Left renal pelvis (tissue), 4 donors: ENCODE results near the gene GRID2. TPM values are rescaled to one million over a fixed set of nuclear protein-coding genes. Genes with fewer than 3 reads are reported as not detected.
"Not testable (repeated sequence)": the region's sequence is repeated elsewhere in the genome, so short reads cannot be mapped to it uniquely, and the experiment has no call there.

ENCODE experiments used
- DNase-seq, 4 donors: peaks; one replicate each; pipeline ENCODE4 v3.0.0-alpha.2; 2013; ENCODE audit warnings: low read depth in 4 of 4, low spot score in 3 of 4
- polyA plus RNA-seq, 4 donors: library from polyadenylated mRNA; unstranded; fragments of 120-200 nt; gene quantifications; one replicate each; pipeline ENCODE4 v1.2.1, GENCODE V29; 2013; ENCODE audit not compliant: insufficient read length in 4 of 4

GRID2 gene
- polyA plus RNA-seq, 4 donors, result 2.9 to 7.1 (median 3.4) TPM

DNA sequence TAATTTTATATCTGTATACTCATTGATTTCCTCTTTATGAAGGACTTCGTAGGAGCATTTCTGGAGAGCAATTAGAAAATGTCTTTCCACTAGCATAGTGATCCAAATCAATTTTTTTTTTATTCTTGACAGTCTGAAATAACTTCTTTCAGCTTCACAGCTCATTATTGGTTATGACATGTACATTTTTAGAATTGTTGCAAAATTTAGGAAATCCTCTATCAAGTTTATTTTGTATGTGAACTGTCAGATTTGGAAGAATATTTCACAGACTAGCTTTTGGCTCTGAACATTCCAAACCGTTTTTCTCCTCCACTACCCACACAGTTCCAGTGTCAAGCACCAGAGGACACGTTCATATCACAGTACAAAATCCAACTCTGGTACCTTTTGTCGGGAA is 1275.2 kb downstream of the GRID2 start:
- DNase-seq, result no peak

DNA sequence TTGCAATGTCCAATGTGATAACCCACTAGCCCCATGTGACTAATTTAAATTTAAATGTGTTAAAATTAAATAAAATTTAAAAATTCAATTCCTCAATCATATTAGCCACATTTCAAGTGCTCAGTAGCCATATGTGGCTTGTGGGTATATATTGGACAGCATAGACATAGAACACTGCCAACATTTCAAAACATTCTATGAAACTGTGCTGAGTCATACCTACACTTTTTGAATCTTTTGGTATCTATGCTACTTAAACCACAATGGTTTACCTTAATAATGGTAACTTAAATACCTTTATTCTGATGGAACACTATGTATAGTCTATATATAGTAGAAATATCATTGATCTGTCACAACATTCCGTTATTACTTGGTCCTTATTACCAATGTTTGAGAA is 1301.4 kb downstream of the GRID2 start:
- DNase-seq, result no peak

GRCh38 chr4:93617606-93618005 is 1313.8 kb downstream of the GRID2 start:
- no peak for DNase-seq

GRCh38 chr4:93633721-93634120 is 1330.0 kb downstream of the GRID2 start:
- DNase-seq, result no peak

DNA sequence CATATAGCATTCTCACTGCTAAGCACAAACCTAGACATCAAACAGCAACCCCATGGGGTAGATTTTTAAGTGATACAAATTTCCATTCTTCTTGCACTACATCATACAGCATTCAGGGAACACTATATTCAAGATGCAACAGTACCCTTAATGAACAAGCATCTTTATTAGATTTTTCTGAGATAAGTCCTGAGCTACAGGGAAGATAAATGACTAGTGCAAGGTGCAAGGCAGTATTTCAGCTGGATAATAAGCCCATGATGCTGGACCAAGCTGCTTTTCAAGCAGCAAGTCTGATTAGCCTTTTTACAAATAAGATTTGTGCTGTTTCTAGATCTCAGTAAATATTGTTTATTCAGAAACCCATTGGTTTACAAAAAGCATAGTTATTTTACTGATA is 1332.2 kb downstream of the GRID2 start:
- DNase-seq, result peak in 1 of 4 donors; percentile 12

DNA sequence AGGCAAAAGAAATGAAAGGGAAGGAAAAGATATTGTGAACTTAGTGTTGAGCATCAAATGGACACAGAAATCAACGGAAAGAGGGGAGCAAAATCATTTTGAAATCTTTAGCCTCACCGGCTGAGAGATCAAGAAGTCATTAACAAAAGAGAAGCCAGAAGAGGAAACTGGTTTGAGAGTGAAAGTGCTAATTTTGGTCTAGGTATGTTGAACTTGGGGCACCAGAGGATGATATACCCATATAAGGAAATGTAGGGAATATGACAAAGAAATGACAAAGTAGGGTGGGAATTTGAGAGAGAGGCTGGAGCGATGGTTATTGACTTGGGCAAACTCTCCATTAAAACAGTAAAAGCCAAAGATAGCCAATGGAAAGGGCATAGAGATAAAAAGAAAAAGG is 1341.4 kb downstream of the GRID2 start:
- DNase-seq, result no peak

GRCh38 chr4:93646233-93646930 is 1342.6 kb downstream of the GRID2 start:
- DNase-seq, result no peak

DNA sequence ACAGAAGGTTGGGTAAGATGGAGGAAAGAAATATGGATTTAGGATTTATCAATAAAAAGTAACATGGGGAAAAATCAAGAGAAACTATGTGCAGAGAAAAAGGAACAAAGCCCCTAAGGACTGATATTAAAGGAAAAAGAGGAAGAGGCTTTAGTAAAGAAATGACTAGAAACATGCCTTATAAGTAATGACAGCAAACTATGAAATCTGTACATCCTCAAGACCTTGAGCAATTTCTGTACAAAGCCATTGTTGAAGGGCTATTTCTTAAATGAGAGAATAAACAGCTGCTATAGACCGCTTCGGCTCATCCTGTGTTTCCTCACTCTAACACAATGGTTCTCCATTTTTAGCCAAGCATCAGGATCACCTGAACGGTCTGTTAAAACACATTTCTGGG is 1344.5 kb downstream of the GRID2 start:
- no peak for DNase-seq

GRCh38 chr4:93649828-93650227 is 1346.1 kb downstream of the GRID2 start:
- DNase-seq, result no peak

DNA sequence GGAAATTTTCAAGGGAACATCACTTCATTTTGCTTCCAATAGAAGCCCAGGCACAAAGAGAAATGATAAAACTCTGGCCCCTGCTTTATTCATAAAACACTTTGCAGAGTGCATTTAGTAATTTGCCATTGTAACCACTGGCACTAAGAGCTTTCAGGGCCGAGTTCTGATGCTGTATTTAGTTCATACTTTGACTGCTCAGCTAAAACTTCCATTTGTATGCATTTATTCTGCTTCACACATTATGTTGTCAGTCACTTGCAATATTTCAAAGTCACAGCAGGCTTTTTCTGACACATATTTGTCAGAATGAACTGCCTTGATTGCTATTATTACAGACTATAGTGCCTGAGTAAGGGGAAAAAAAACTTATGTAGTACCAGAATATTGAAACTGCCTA is 1350.4 kb downstream of the GRID2 start:
- DNase-seq, result no peak

- no peak for DNase-seq
Measured at GRCh38 chr4:93657527-93657926, 1353.8 kb downstream of the GRID2 start.

DNA sequence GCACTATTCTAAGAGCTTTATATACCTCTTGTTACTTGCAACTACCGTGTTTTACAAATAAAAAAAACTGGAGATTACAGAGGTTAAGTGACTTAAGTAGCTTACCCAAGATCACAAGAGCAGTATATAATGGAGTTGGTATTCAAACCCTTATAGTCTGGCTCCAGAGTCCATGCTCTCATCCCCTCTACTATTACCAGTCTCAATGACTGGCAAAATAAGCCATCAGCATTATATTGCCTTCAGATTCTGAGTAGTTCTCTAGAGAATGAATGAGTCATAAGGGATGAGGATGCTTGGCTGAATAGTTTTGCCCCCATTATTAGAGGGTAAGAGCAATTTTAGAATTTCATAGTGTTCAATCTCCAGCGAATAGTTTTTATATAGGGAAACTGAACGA is 1354.7 kb downstream of the GRID2 start:
- no peak for DNase-seq

- no peak for DNase-seq
Measured at GRCh38 chr4:93659629-93660028, 1355.9 kb downstream of the GRID2 start.

GRCh38 chr4:93660036-93660435 is 1356.3 kb downstream of the GRID2 start:
- no peak for DNase-seq

- DNase-seq, result no peak
Measured at GRCh38 chr4:93670434-93670833, 1366.7 kb downstream of the GRID2 start.

GRCh38 chr4:93671093-93671492 is 1367.3 kb downstream of the GRID2 start:
- DNase-seq, result no peak

GRCh38 chr4:93676937-93677336 is 1373.2 kb downstream of the GRID2 start:
- not testable (repeated sequence) for DNase-seq

- DNase-seq, result no peak
Measured at GRCh38 chr4:93684571-93684970, 1380.8 kb downstream of the GRID2 start.

GRCh38 chr4:93687304-93687703 is 1383.5 kb downstream of the GRID2 start:
- no peak for DNase-seq

- DNase-seq, result no peak
Measured at GRCh38 chr4:93688978-93689377, 1385.2 kb downstream of the GRID2 start.

DNA sequence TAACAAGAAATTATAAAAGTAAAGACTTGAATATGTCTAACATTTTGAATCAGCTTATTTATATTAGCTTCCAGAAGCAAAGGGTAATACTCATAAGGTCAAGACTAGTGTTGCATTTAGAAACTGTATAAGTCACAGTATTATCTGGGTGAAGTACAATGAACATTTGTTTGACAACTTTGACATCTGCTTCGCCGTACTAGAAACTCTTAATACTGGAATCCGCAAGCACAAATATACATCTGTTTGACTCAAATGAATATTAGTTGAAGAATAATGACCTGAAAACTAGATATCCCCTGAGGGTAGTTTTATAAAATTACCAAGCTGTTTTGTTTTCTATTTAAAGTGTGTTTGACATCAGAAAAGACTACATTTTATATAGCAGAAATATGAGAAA is 1389.4 kb downstream of the GRID2 start:
- DNase-seq, result no peak

DNA sequence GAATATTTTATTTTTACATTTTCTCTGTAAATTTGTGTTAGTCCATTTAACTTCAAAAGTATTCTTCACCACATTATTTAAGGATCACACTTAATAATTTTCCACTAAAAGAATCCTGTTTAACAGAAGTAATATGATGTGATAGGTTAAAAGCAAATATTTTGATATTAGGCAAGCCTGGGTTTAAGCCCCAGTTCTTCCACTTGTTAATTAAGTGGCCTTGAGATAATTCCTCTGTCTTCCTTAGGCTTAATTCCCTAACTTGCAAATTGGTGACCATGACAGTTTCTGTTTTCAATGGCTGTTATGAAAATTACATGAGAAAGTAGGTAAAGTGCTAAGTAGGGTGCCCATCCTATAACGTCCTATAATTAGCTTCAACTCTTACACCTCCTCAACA is 1394.9 kb downstream of the GRID2 start:
- DNase-seq, result no peak

GRCh38 chr4:93700571-93700970 is 1396.8 kb downstream of the GRID2 start:
- no peak for DNase-seq
